ENCODE data around the gene SNUPN.
A peak's percentile ranks its signal among the peaks of the same experiment; 100 is the strongest.

Gene SNUPN

DNA sequence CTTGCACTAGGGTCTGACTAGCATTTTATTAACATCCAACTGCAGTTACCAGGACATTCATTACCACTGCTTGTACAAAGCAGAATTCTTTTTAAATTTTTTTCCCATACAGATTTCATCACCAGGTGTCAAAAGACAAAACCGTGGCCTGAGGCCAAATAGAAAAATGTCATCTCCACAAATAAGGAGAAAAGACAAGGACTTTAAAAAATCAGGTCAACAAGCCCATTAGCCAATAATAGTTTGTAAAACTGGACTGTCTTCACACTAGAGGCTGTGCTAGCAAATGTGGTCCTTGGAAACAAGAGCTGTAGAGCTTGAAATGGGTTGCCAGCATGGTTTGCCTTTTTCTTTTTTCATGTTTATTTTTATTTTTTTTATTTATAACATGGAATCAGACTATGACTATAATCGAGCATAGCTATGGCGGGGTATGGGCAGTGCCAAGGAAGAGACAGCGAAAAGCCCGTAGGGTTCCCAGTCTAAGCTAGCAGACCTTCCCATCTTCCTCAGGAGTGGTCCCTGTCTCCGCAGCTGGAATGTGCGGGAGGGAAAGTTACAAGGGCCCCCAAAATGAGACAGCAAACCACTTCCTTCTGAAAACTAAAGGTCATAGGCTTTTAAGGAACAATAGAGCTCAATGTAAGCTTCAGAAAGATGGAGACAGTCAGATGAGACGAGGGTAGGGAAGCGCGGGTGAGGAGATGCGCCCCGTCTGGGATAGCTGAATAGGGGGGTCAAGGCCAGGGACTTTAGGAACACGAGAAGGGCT, 47.9 kb downstream of the SNUPN start:
- Histone ChIP-seq H3K27ac (ENCODE audit: poor library complexity, severe bottlenecking) (peak overlapping the region; percentile 78), H3K36me3 (ENCODE audit: low read depth) (0 out of 2 replicates have a peak, but pooled peaks cover 9% of the 10 kb centered on the region), H3K9me3 (ENCODE audit: severe bottlenecking) (no peaks in the 10 kb centered on the region), H3K4me3 (ENCODE audit: severe bottlenecking) (peak overlapping the region; percentile 94), H3K27me3 (ENCODE audit: insufficient read depth, poor library complexity, severe bottlenecking) (no peaks in the 10 kb centered on the region), H3K4me1 (ENCODE audit: insufficient read depth, poor library complexity, severe bottlenecking) (peaks cover 20% of the 10 kb centered on the region)
- DNase-seq (ENCODE audit: low spot score) (no peak), ATAC-seq (ENCODE audit: low read depth) (peak; percentile 38)
- TF ChIP-seq, protein P1, sequence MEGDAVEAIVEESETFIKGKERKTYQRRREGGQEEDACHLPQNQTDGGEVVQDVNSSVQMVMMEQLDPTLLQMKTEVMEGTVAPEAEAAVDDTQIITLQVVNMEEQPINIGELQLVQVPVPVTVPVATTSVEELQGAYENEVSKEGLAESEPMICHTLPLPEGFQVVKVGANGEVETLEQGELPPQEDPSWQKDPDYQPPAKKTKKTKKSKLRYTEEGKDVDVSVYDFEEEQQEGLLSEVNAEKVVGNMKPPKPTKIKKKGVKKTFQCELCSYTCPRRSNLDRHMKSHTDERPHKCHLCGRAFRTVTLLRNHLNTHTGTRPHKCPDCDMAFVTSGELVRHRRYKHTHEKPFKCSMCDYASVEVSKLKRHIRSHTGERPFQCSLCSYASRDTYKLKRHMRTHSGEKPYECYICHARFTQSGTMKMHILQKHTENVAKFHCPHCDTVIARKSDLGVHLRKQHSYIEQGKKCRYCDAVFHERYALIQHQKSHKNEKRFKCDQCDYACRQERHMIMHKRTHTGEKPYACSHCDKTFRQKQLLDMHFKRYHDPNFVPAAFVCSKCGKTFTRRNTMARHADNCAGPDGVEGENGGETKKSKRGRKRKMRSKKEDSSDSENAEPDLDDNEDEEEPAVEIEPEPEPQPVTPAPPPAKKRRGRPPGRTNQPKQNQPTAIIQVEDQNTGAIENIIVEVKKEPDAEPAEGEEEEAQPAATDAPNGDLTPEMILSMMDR (IDR thresholded peaks at IDR 0.05; ENCODE audit: poor library complexity, severe bottlenecking) = no peak

DNA sequence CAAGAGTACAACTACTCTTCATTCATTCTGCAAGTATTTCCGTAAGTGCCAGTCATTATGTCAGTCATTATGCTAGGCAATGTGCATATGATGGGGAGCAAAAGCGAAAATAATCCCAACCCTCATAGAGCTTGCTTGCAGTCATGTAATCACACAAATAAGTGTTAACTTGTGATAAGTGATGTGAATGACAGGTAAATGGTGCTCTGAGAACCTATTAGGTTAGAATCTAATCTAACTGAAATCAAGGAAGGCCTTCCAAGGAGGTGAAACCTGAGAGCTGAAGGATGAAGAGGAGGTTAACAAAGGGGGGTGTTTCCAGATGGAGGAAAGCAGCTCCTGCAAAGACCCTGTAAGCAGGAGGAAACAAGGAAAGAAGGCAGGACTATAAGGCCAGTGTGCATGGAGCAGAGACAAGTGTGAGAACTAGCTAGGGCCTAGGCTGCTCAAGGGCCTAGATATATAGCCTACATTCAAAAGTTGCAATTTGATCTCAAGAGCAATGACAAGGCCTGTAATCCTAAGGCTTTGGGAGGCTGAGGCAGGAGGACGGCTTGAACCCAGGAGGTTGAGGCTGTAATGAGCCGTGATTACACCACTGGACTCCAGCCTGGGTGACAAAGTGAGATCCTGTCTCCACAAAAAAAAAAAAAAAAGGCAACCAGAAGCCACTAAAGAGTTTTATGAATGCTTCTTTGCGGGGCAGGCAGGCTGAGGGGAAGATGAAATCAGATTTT, 51.7 kb downstream of the SNUPN start:
- H3K4me1 ChIP-seq (ENCODE audit: insufficient read depth, poor library complexity, severe bottlenecking) = peaks cover 24% of the 10 kb centered on the region
- TF ChIP-seq, protein P1 (IDR thresholded peaks at IDR 0.05; ENCODE audit: poor library complexity, severe bottlenecking) = no peak
- H3K4me3 ChIP-seq (ENCODE audit: severe bottlenecking) = no peak overlapping the region
- ATAC-seq (ENCODE audit: low read depth) = no peak
- H3K27me3 ChIP-seq (ENCODE audit: insufficient read depth, poor library complexity, severe bottlenecking) = no peaks in the 10 kb centered on the region
- H3K9me3 ChIP-seq (ENCODE audit: severe bottlenecking) = no peaks in the 10 kb centered on the region
- peaks cover 43% of the 10 kb centered on the region for H3K36me3 ChIP-seq (ENCODE audit: low read depth)
- no peak for DNase-seq (ENCODE audit: low spot score)
- peak overlapping the region; percentile 63 for H3K27ac ChIP-seq (ENCODE audit: poor library complexity, severe bottlenecking)

DNA sequence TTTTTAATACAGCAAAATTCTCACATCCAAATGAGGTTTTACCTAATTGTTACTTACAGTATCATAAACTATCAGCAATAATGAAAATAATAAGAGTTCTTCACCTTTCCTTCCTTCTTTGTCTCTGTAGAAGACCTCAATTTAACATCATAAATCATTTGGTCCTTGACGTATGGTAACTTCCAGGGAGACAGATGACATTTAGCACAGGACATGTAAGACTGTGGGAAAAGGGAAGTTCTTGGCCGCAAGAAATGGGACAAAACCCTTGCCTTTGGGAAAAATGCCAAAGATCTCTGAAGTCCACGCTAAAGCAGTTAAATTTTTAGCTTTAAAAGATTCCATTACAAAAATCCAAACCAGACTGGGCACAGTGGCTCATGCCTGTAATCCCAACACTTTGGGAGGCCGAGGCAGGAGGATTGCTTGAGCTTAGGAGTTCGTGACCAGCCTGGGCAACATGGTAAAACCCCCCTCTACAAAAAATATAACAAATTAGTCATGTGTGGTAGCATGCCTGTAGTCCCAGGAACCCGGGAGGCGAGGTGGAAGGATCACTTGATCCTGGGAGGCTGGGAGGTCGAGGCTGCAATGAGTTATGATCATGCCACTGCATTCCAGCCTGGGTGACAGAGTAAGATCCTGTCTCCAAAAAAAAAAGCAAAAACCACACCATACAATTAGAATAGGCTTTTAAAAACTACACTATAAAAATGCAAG, 55.2 kb downstream of the SNUPN start:
- TF ChIP-seq, protein P1 (IDR thresholded peaks at IDR 0.05; ENCODE audit: poor library complexity, severe bottlenecking) = no peak
- no peak overlapping the region for H3K4me3 ChIP-seq (ENCODE audit: severe bottlenecking)
- peaks cover 18% of the 10 kb centered on the region for H3K4me1 ChIP-seq (ENCODE audit: insufficient read depth, poor library complexity, severe bottlenecking)
- ATAC-seq (ENCODE audit: low read depth) (no peak), DNase-seq (ENCODE audit: low spot score) (no peak)
- H3K27me3 ChIP-seq (ENCODE audit: insufficient read depth, poor library complexity, severe bottlenecking) = no peaks in the 10 kb centered on the region
- peaks cover 54% of the 10 kb centered on the region for H3K36me3 ChIP-seq (ENCODE audit: low read depth)
- no peak overlapping the region for H3K27ac ChIP-seq (ENCODE audit: poor library complexity, severe bottlenecking)
- no peaks in the 10 kb centered on the region for H3K9me3 ChIP-seq (ENCODE audit: severe bottlenecking)

DNA sequence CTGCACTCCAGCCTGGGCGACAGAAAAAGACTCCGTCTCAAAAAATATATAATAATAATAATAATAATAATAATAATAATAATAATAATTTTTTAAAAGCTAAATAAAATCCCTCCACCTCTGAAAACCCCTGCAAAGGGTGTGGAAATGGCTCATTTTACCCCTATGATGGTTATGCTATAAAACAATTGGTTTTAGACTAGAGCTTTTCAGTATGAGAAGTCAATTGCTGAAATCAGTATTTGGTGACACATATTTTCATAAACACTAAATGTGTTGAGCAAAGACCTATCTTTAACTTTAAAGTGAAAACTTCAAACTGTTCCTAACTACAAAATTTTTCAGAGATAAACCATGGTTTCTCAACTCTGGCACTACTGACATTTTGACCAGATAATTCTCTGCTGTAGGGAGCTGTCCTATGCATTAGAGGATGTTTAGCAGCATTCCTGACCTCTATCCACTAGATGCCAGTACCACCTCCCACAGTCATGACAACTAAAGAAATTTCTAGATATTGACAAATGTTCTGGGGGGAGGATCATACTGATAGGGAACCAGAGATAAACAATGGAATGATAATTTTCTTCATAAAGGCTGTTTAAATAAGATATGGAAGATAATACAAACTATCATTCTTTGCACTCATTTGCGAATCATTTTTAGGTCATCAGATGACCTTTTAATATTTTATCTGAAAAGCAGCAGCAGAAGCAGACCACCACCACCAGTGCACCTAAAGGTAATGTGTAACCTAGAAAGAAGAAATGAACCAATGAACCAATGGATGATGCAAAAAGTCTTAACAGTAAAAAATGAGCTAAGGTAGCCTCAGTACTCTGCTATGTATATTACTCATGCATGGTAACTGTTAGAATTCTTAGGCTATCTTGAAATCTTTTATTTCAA, 60.2 kb downstream of the SNUPN start:
- no peaks in the 10 kb centered on the region for H3K4me1 ChIP-seq (ENCODE audit: insufficient read depth, poor library complexity, severe bottlenecking)
- no peaks in the 10 kb centered on the region for H3K9me3 ChIP-seq (ENCODE audit: severe bottlenecking)
- TF ChIP-seq, protein P1 (IDR thresholded peaks at IDR 0.05; ENCODE audit: poor library complexity, severe bottlenecking) = peak; percentile 5
- DNase-seq (ENCODE audit: low spot score) (no peak), ATAC-seq (ENCODE audit: low read depth) (0 out of 3 replicates have a peak, but pooled peaks have one; percentile 41)
- H3K4me3 ChIP-seq (ENCODE audit: severe bottlenecking) = no peak overlapping the region
- H3K27ac ChIP-seq (ENCODE audit: poor library complexity, severe bottlenecking) = no peak overlapping the region
- no peaks in the 10 kb centered on the region for H3K27me3 ChIP-seq (ENCODE audit: insufficient read depth, poor library complexity, severe bottlenecking)
- peaks cover 28% of the 10 kb centered on the region for H3K36me3 ChIP-seq (ENCODE audit: low read depth)

All from RWPE2 (cell line).